Erythroblast (primary cell): ENCODE data around the gene RREB1.

ENCODE experiments used
- GATA1 ChIP-seq: IDR thresholded peaks from 2 replicates; pipeline ENCODE4 v1.6.1; 2011; ENCODE audit warnings: low read depth, mild to moderate bottlenecking, control low read depth, low read length, moderate library complexity
- POLR2A ChIP-seq: IDR thresholded peaks from 2 replicates; pipeline ENCODE4 v1.6.1; 2011; ENCODE audit warnings: mild to moderate bottlenecking, low read length

DNA sequence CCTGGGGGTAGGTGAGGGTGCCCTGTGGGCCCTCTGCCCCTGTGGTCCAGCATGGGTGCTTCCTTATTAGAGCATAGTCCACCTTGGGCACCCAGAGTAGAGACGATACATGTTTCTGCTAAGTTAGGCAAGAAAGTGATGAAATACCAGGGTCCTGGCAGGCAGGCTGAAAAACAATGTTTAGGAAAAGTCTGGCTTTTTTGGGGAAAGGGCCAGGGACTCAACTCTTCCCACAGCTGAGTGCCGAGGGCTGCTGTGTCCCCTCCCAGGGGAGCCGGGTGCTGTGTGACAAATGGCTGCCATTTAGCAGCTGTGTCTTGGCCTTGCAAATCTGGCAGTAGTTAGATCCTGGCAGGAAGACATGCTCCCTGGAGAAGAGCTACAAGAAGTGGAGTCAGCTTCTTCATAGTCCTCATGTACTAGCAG lies 61.5 kb downstream of the RREB1 start:
- TF ChIP-seq POLR2A: no peak
- no peak for TF ChIP-seq GATA1
